ENCODE data around the gene TYW1B.
"Not testable (repeated sequence)": the region's sequence is repeated elsewhere in the genome, so short reads cannot be mapped to it uniquely, and the experiment has no call there.

DNA sequence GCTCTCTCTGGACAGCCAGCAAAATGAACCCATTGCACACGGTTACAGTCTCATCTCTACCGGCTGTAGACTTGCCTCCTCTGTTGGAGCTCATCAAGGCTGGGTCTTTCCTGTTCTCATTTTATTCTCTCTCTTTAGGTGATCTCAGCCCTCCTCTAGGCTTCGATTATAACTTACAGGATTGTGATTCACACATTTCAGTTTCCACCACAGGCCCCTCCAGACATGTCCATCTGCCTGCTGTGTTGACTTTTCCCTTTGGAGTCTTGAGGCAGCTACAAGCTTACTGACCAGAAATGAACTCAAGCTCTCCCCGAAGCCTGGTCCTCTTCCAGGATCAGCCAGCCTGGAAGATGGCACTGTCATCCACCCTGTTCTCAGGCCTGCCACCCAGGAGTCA lies 268.5 kb downstream of the TYW1B start:
- not testable (repeated sequence) for TF ChIP-seq POLR2A (IDR thresholded peaks at IDR 0.05)
- TF ChIP-seq, protein P1, sequence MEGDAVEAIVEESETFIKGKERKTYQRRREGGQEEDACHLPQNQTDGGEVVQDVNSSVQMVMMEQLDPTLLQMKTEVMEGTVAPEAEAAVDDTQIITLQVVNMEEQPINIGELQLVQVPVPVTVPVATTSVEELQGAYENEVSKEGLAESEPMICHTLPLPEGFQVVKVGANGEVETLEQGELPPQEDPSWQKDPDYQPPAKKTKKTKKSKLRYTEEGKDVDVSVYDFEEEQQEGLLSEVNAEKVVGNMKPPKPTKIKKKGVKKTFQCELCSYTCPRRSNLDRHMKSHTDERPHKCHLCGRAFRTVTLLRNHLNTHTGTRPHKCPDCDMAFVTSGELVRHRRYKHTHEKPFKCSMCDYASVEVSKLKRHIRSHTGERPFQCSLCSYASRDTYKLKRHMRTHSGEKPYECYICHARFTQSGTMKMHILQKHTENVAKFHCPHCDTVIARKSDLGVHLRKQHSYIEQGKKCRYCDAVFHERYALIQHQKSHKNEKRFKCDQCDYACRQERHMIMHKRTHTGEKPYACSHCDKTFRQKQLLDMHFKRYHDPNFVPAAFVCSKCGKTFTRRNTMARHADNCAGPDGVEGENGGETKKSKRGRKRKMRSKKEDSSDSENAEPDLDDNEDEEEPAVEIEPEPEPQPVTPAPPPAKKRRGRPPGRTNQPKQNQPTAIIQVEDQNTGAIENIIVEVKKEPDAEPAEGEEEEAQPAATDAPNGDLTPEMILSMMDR (IDR thresholded peaks at IDR 0.05), result not testable (repeated sequence)

Data from esophagus squamous epithelium (tissue), 4 donors.